ENCODE results near the gene CBLN4. TPM values are rescaled to one million over a fixed set of nuclear protein-coding genes. Genes with fewer than 3 reads are reported as not detected.

The CBLN4 gene
- total RNA-seq, 1 experiment from 2014 or later = not detected

GRCh38 chr20:56032251-56032650, 26.9 kb upstream of the CBLN4 start:
- no peaks in the 10 kb centered on the region for H4K20me1 ChIP-seq (ENCODE audit: control insufficient read depth, insufficient read depth, insufficient read length)
- no peaks in the 10 kb centered on the region for H3K79me2 ChIP-seq (ENCODE audit: insufficient read depth, low read length)
- no peak for TF ChIP-seq CTCF (conservative IDR thresholded peaks at IDR 0.05)
- H2BK5ac ChIP-seq (ENCODE audit: insufficient read length, low read length) = no peak overlapping the region
- no peak overlapping the region for H3K4me2 ChIP-seq (ENCODE audit: insufficient read depth, insufficient read length, low read length)
- H3K4me3 Mint-ChIP-seq = no peak overlapping the region
- no peak overlapping the region for H4K91ac ChIP-seq (ENCODE audit: insufficient read length, low read depth, low read length)
- no CpG with 5 or more reads among the region's 3 CpGs for WGBS (ENCODE audit: extremely low coverage, insufficient read length, low lambda C conversion rate)
- no peaks in the 10 kb centered on the region for H3K79me1 ChIP-seq (ENCODE audit: insufficient read depth, low read depth, low read length, poor library complexity, severe bottlenecking)
- H3K4me1 ChIP-seq (ENCODE audit: insufficient read depth, low read length) = no peaks in the 10 kb centered on the region
- H3K27ac Mint-ChIP-seq = no peak overlapping the region
- no peak overlapping the region for H3K23ac ChIP-seq (ENCODE audit: insufficient read length, low read depth, low read length)
- H2AK5ac ChIP-seq (ENCODE audit: insufficient read length, low read length) = no peak overlapping the region
- H2BK20ac ChIP-seq (ENCODE audit: low read depth, low read length, poor library complexity, severe bottlenecking) = no peak overlapping the region
- H3K4ac ChIP-seq (ENCODE audit: low read depth, low read length) = no peak overlapping the region
- H3K18ac ChIP-seq (ENCODE audit: insufficient read length, low read depth, low read length) = no peak overlapping the region
- no peak overlapping the region for H4K5ac ChIP-seq (ENCODE audit: insufficient read length, low read depth, low read length)
- peaks cover 0 to 27% (median 7%) of the 10 kb centered on the region in 3 experiments; a peak in 5 of 7 replicates for H3K36me3 Mint-ChIP-seq (ENCODE audit: insufficient read depth in 1 of 3, low read depth in 3 of 3)
- H3K27ac ChIP-seq (ENCODE audit: insufficient read length, low read depth, low read length) = no peak overlapping the region
- no peak overlapping the region for H3K14ac ChIP-seq (ENCODE audit: insufficient read depth, low read length)
- no peaks in the 10 kb centered on the region for H3K27me3 Mint-ChIP-seq (ENCODE audit: low read depth)
- H3K23me2 ChIP-seq (ENCODE audit: insufficient read length, low read depth, low read length, poor library complexity, severe bottlenecking) = no peaks in the 10 kb centered on the region
- no peak overlapping the region for H3K56ac ChIP-seq (ENCODE audit: insufficient read length, low read depth, low read length)
- H3T11ph ChIP-seq (ENCODE audit: low read length) = no peak overlapping the region
- no peak overlapping the region for H2BK120ac ChIP-seq (ENCODE audit: low read depth, low read length, poor library complexity, severe bottlenecking)
- no peak overlapping the region for H2BK12ac ChIP-seq (ENCODE audit: insufficient read length, low read depth, low read length)
- H2AFZ ChIP-seq (ENCODE audit: low read length) = no peak overlapping the region
- H3K4me1 Mint-ChIP-seq = no peaks in the 10 kb centered on the region
- no peak for DNase-seq
- H2BK15ac ChIP-seq (ENCODE audit: low read depth, low read length) = no peak overlapping the region
- H3K9me3 ChIP-seq (ENCODE audit: control insufficient read depth, low read depth, low read length) = peaks cover 71% of the 10 kb centered on the region
- peaks cover 79 to 90% of the 10 kb centered on the region in 2 experiments for H3K9me3 Mint-ChIP-seq
- no peak overlapping the region for H4K8ac ChIP-seq (replicated peaks; ENCODE audit: insufficient read length, low read depth, low read length)
- no peaks in the 10 kb centered on the region for H3K27me3 ChIP-seq (ENCODE audit: insufficient read depth, low read length)
- no peak overlapping the region for H3K9ac ChIP-seq (ENCODE audit: extremely low read depth, insufficient read length, low read length)

Data from H9 (cell line).